IgD-negative memory B cell (primary cell): ENCODE measurements around the gene MED26. TPM values are rescaled to one million over a fixed set of nuclear protein-coding genes. Genes with fewer than 3 reads are reported as not detected.

ENCODE experiments used
- H3K27ac Mint-ChIP-seq, 3 donors: one replicate each; pipeline ENCODE4 v1.8.0; 2020 to 2022; ENCODE audit warnings: mild to moderate bottlenecking in 3 of 3, mixed read lengths in 3 of 3, moderate library complexity in 1 of 3
- H3K27me3 Mint-ChIP-seq: one replicate; pipeline ENCODE4 v1.8.0; 2021; ENCODE audit warnings: mixed read lengths
- H3K36me3 Mint-ChIP-seq: one replicate; pipeline ENCODE4 v1.8.0; 2020; ENCODE audit warnings: mild to moderate bottlenecking, mixed read lengths
- H3K4me1 Mint-ChIP-seq, 3 donors: one replicate each; pipeline ENCODE4 v1.8.0; 2020 to 2022; ENCODE audit warnings: mixed read lengths in 3 of 3, mild to moderate bottlenecking in 1 of 3
- H3K4me3 Mint-ChIP-seq, 4 donors: one replicate each; pipeline ENCODE4 v1.8.0; 2020 to 2022; ENCODE audit warnings: mild to moderate bottlenecking in 4 of 4, mixed read lengths in 4 of 4, moderate library complexity in 3 of 4
- H3K9me3 Mint-ChIP-seq, 3 donors: one replicate each; pipeline ENCODE4 v1.8.0; 2020 to 2021; ENCODE audit warnings: mixed read lengths in 3 of 3, mild to moderate bottlenecking in 1 of 3
- polyA plus RNA-seq: library from polyadenylated mRNA; unstranded; fragments of 300-500 nt; fragmentation: Illumina TruSeq; gene quantifications from one replicate; pipeline ENCODE4 v1.2.3, GENCODE V29; 2021

Gene MED26
- polyA plus RNA-seq, 1 donor from 2014 or later = 5.3 TPM

DNA sequence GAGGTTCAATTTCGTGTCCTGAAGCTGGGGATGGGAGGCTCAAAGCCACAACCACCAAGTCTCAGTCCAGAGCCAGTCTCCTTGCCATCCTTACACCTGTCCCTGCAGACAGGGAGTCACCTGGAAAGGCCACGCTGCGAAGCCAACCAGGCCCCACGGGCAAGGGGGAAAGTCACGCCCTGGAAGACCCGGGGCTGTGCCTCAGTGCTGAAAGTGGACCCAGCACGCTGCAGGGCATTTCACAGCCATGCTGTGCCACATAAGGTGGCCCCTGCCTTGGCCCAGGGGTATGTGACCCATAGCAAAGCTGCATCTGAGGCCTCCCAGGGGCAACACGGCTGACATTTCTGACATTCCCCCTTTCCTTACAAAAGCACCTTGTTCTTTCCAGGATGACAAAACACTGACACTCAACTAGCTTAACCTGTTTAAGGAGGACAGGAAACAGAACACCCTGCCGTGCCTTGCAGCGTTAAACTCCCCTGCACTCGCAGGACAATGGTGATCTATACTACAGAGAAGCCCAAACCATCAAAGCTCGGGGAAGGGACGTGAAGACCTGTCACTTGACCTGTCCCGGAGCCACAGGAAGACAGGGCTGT lies 100.6 kb downstream of the MED26 start:
- H3K9me3 Mint-ChIP-seq = no peaks in the 10 kb centered on the region
- H3K27me3 Mint-ChIP-seq = no peaks in the 10 kb centered on the region
- H3K4me1 Mint-ChIP-seq = no peaks in the 10 kb centered on the region
- H3K36me3 Mint-ChIP-seq = peaks cover 5% of the 10 kb centered on the region
- no peak overlapping the region for H3K4me3 Mint-ChIP-seq
- H3K27ac Mint-ChIP-seq = no peak overlapping the region

DNA sequence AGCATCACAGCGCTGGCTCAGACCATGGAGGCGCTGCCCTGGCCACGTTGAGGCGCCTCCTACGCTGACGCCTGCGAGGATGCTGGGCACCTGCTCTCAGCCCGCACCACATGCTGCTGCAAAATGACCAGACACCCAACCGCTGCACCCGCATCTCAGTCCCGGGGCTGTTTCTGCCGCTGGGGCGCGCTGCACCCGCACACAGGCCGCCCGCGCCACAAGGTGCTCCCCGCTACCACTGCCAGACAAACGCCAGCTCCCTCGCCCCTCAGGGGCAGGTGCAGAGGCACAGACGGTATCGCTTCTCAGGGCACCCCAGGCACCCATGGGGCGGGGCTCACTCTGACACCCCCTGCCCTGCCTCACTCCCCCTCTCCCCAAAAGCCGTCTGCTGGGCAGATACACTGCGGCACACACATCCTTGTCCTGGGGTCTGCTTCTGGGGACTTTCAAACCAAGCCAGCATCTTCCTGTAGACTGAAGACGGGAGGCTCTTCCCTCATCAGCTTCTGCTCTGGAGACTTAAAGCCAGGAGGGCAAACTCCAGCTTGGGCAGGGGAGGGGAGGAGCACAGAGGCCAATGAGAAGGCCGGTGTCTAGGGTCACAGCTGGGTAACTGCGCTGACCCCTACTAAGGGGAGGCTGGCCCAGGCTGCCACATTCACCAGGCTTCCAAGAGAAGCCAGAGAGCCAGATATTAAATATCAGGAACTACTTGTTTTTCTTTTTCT lies 102.1 kb downstream of the MED26 start:
- Mint-ChIP-seq H3K36me3 (peaks cover 4% of the 10 kb centered on the region), H3K27ac (no peak overlapping the region), H3K9me3 (no peaks in the 10 kb centered on the region), H3K4me3 (no peak overlapping the region), H3K27me3 (no peaks in the 10 kb centered on the region), H3K4me1 (no peaks in the 10 kb centered on the region)

DNA sequence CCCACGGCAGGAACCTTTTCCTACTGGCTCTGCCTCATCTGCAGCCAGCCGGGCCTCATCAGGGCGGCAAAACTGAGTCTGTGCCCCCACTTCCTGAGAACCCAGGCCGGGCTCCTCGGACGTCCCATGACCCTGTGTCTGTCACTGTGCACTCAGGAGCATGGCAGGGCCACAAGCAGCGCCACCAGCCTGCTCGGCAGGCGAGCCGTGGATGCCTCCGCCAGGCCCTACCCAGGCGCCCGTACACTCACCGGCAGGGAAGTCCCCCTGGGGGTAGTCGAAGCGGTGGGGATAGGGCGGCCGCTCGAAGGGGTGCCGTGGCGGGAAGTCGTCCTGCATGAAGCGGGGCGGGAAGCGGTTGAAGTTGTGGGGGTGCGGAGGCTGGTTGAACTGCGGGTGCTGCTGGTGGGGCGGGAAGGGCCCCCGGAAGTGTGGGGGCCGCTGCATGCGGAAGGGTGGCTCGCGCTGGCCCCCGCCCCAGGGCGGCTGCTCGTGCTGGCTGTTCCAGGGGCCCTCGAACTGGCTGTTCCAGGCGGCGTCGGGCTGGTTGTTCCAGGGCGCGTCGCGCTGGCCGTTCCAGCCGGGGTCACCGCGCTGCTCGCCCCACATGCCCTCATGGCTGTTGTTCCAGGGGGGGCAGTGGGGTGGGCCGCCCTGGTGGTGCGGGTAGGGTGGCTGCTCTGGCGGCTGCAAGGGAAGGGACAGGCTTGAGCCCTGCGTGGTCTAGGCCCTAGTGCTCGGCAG lies 102.8 kb downstream of the MED26 start:
- no peaks in the 10 kb centered on the region for H3K9me3 Mint-ChIP-seq
- H3K27me3 Mint-ChIP-seq = no peaks in the 10 kb centered on the region
- H3K4me3 Mint-ChIP-seq = no peak overlapping the region
- H3K4me1 Mint-ChIP-seq = no peaks in the 10 kb centered on the region
- H3K27ac Mint-ChIP-seq = no peak overlapping the region
- H3K36me3 Mint-ChIP-seq = peaks cover 4% of the 10 kb centered on the region

Other genes with a start within 250 kb of the MED26 start
- gene EPS15L1, start 156.2 kb downstream of the MED26 start, polyA plus RNA-seq = 28.5 TPM
- gene CALR3, start 132.0 kb downstream of the MED26 start, polyA plus RNA-seq = not detected
- gene C19orf44, start 131.8 kb downstream of the MED26 start, polyA plus RNA-seq = 3.6 TPM
- 25.8 TPM for gene CHERP, start 85.8 kb downstream of the MED26 start, polyA plus RNA-seq
- gene SLC35E1, start 55.8 kb downstream of the MED26 start, polyA plus RNA-seq = 18.9 TPM
- 87.3 TPM for gene SMIM7, start 31.9 kb upstream of the MED26 start, polyA plus RNA-seq
- gene TMEM38A, start 32.9 kb upstream of the MED26 start, polyA plus RNA-seq = 11.0 TPM
- gene NWD1, start 91.6 kb upstream of the MED26 start, polyA plus RNA-seq = not detected
- 11.8 TPM for gene SIN3B, start 201.2 kb upstream of the MED26 start, polyA plus RNA-seq